K562 (cell line): Measurements from ENCODE around the gene SH3RF1. TPM values are rescaled to one million over a fixed set of nuclear protein-coding genes. Genes with fewer than 3 reads are reported as not detected.

ENCODE experiments used
- ATAC-seq: fragments of 200-7000 bp; cut with Tn5 transposase; 3 replicates; pipeline ENCODE4 v1.9.1; 2020; ENCODE audit warnings: moderate library complexity
- BruUV-seq: library from RNA; stranded (reverse); fragments of 400-500 nt; replicated peaks from 2 replicates; lab custom pipeline; 2021; lab: Mats Ljungman, UMichigan
- CTCF ChIA-PET: fragments of 300-600 bp; formaldehyde crosslinking; extraction: SDS; loops from one replicate; lab custom pipeline; 2021; ENCODE audit warnings: low intra/inter-chr PET ratio; lab: Yijun Ruan, JAX
- POLR2A ChIA-PET: fragments of 300-600, 350-650 bp; sonication (Branson Sonifier 250); formaldehyde crosslinking; extraction: SDS; loops from one replicate; lab custom pipeline; 2021; ENCODE audit warnings: antibody characterized with exemption, inconsistent platforms; lab: Yijun Ruan, JAX
- DNase-seq, 4 experiments: peaks; one replicate each; pipeline versions ENCODE4 v3.0.0 to v3.0.0-alpha.2; 2011 to 2018; ENCODE audit warnings: low spot score in 3 of 4, mixed read lengths in 3 of 4; ENCODE audit errors: extremely low read depth in 1 of 4
- FAIRE-seq: peaks from 2 replicates; lab custom pipeline; 2011; peaks lifted over from hg19 to GRCh38; lab: Jason Lieb, UNC
- H2AFZ ChIP-seq: 2 replicates; pipeline ENCODE4 v1.6.0; 2011; ENCODE audit warnings: low read depth, low read length, control low read depth, inconsistent platforms
- H3K27ac ChIP-seq: fragments of 200-600 bp; 3 replicates; pipeline ENCODE4 v1.8.0; 2011; ENCODE audit warnings: low read depth, mild to moderate bottlenecking, control low read depth, inconsistent platforms, low read length, moderate library complexity, mixed read lengths; ENCODE audit errors: extremely low read depth
- H3K27me3 ChIP-seq, 2 experiments: fragments of 300-600 bp in 1 of 2; 2 replicates in 1 of 2; 3 replicates in 1 of 2; pipeline versions ENCODE4 v1.6.0 to v1.8.0; 2011; ENCODE audit warnings: inconsistent platforms in 2 of 2, low read length in 2 of 2, mild to moderate bottlenecking in 1 of 2, mixed read lengths in 1 of 2, moderate library complexity in 1 of 2; ENCODE audit not compliant: control insufficient read depth in 2 of 2, insufficient read depth in 2 of 2
- H3K36me3 ChIP-seq: fragments of 300-600 bp; 3 replicates; pipeline ENCODE4 v1.8.0; 2011; ENCODE audit warnings: mild to moderate bottlenecking, low read length, inconsistent platforms; ENCODE audit not compliant: control insufficient read depth, insufficient read depth
- H3K4me1 ChIP-seq, 2 experiments: fragments of 200-600 bp in 1 of 2; replicated peaks in 1 of 2; 2 replicates in 1 of 2; 3 replicates in 1 of 2; pipeline versions ENCODE4 v1.5.1 to v1.8.0; 2011; ENCODE audit warnings: inconsistent platforms in 2 of 2, low read length in 2 of 2, mild to moderate bottlenecking in 1 of 2, mixed read lengths in 1 of 2, moderate library complexity in 1 of 2; ENCODE audit not compliant: control insufficient read depth in 2 of 2, insufficient read depth in 2 of 2
- H3K4me2 ChIP-seq: 2 replicates; pipeline ENCODE4 v1.6.1; 2011; ENCODE audit warnings: low read length, control low read depth, inconsistent platforms, mixed read lengths; ENCODE audit not compliant: insufficient read depth
- H3K4me3 ChIP-seq: fragments of 200-600 bp; sonication (generic), shearing (Covaris generic); 2 replicates; pipeline ENCODE4 v1.5.1; 2016; ENCODE audit warnings: control low read depth, inconsistent platforms
- H3K79me2 ChIP-seq: fragments of 200-600 bp; 3 replicates; pipeline ENCODE4 v1.8.0; 2011; ENCODE audit warnings: low read length, inconsistent platforms; ENCODE audit not compliant: control insufficient read depth, insufficient read depth
- H3K9ac ChIP-seq, 2 experiments: 2 replicates each; pipeline versions ENCODE4 v1.6.0 to v1.6.1; 2011; ENCODE audit warnings: low read depth in 2 of 2, low read length in 2 of 2, control low read depth in 1 of 2, inconsistent platforms in 1 of 2, mild to moderate bottlenecking in 1 of 2, mixed read lengths in 1 of 2; ENCODE audit not compliant: insufficient read depth in 1 of 2
- H3K9me1 ChIP-seq: one replicate; pipeline ENCODE4 v1.6.0; 2011; ENCODE audit warnings: inconsistent platforms, mild to moderate bottlenecking, low read length, moderate library complexity; ENCODE audit not compliant: control insufficient read depth, insufficient read depth
- H3K9me3 ChIP-seq: replicated peaks from 2 replicates; pipeline ENCODE4 v1.5.1; 2011; ENCODE audit warnings: low read depth, low read length, inconsistent platforms; ENCODE audit not compliant: control insufficient read depth, insufficient read depth
- H4K20me1 ChIP-seq: replicated peaks from 2 replicates; pipeline ENCODE4 v1.6.1; 2011; ENCODE audit warnings: low read length, inconsistent platforms, mixed read lengths; ENCODE audit not compliant: control insufficient read depth, insufficient read depth
- NFE2L1 ChIP-seq: fragments of 450-650 bp; IDR thresholded peaks from 2 replicates; pipeline ENCODE4 v1.6.1; 2016; ENCODE audit warnings: missing genetic modification characterization, low read depth, mild to moderate bottlenecking, missing compliant biosample characterization, moderate library complexity, borderline replicate concordance
- POLR2G ChIP-seq: fragments of 200-400 bp; formaldehyde crosslinking; IDR thresholded peaks from 2 replicates; pipeline ENCODE4 v1.6.1; 2017; ENCODE audit warnings: low read depth, mild to moderate bottlenecking, antibody characterized with exemption, low read length, moderate library complexity
- SIN3B ChIP-seq: fragments of 450-650 bp; IDR thresholded peaks from 2 replicates; pipeline ENCODE4 v1.6.1; 2017; ENCODE audit warnings: low read depth, mild to moderate bottlenecking, moderate library complexity
- WGBS: fragments of 100-300 bp; shearing (Covaris generic); methylation state at CpG from one replicate; pipeline ENCODE4 v1.1.6; 2016; ENCODE audit warnings: low coverage, mixed read lengths; ENCODE audit not compliant: insufficient coverage; ENCODE audit errors: missing lambda C conversion rate; 5-methylcytosine and 5-hydroxymethylcytosine counted together
- in situ Hi-C: fragments of 300-500 bp; cut with MboI; formaldehyde crosslinking; loops from 4 replicates; pipeline ENCODE4 v1.15.0; 2018; ENCODE audit warnings: inconsistent platforms, mixed read lengths
- intact Hi-C: fragments of 100-400 bp; cut with micrococcal nuclease; formaldehyde crosslinking; loops from 2 replicates; pipeline ENCODE4 v1.14.2; 2022
- polyA plus RNA-seq, 8 experiments: library from polyadenylated mRNA; depleted of rRNA in 4 of 8; stranded (reverse) in 5 of 8; unstranded in 3 of 8; fragments of >200 nt; fragmentation: Nextera tagmentation in 2 of 8; fragmentation: Illumina TruSeq in 1 of 8; extraction: Ambion mirVana in 2 of 8; extraction: Trizol in 1 of 8; gene quantifications; 2 replicates each; pipeline versions ENCODE4 v1.2.1 to v1.2.3, GENCODE V29; 2011 to 2014; ENCODE audit warnings: inconsistent platforms in 1 of 8, missing spikeins in 1 of 8
- total RNA-seq, 7 experiments: library from RNA; depleted of rRNA in 6 of 7; stranded (reverse); fragments of >200 nt in 6 of 7; fragmentation: Illumina TruSeq in 2 of 7; extraction: Trizol in 2 of 7; gene quantifications; 2 replicates each; pipeline versions ENCODE4 v1.2.1 to v1.2.3, GENCODE V29; 2011 to 2021; ENCODE audit warnings: low replicate concordance in 1 of 7

Gene SH3RF1
- total and polyA plus RNA-seq, 9 of the 15 experiments (the other 6 are each of a cell fraction or from before 2014, with no cell fraction given), result 0.04 to 0.16 (median 0.11) TPM; not detected in 6

- TF ChIP-seq NFE2L1 (tag), result no peak
- no peak for TF ChIP-seq SIN3B
Measured at GRCh38 chr4:169239221-169239905, 31.4 kb downstream of the SH3RF1 start (continued).

GRCh38 chr4:169238445-169238844, 32.3 kb downstream of the SH3RF1 start:
- no peaks in the 10 kb centered on the region for H3K4me1 ChIP-seq
- POLR2A ChIA-PET, result no interaction called here

More at GRCh38 chr4:169238445-169238844, 32.3 kb downstream of the SH3RF1 start:
- H3K4me2 ChIP-seq, result no peak overlapping the region
- no peaks in the 10 kb centered on the region for H3K9me1 ChIP-seq
- FAIRE-seq (no peak), DNase-seq (no peak), ATAC-seq (no peak)
- no peak overlapping the region for H3K9ac ChIP-seq
- H3K36me3 ChIP-seq, result no peaks in the 10 kb centered on the region
- peaks cover 0 to 7% of the 10 kb centered on the region in 2 experiments; a peak in 3 of 5 replicates for H3K27me3 ChIP-seq
- WGBS, result 0% methylated on average over 1 of the region's 1 CpG
- H4K20me1 ChIP-seq, result no peaks in the 10 kb centered on the region
- no peak overlapping the region for H3K4me3 ChIP-seq
- H3K27ac ChIP-seq, result no peak overlapping the region
- CTCF ChIA-PET, result no interaction called here
- in situ Hi-C loops, result no loop called here
- TF ChIP-seq POLR2G, result no peak
- TF ChIP-seq, all 486 proteins: peak for 0
- no peak overlapping the region for H2AFZ ChIP-seq
- no peaks in the 10 kb centered on the region for H3K9me3 ChIP-seq
- BruUV-seq, result no TSS peak
- intact Hi-C loops, result no loop called here
- H3K79me2 ChIP-seq, result no peaks in the 10 kb centered on the region
